GM19372 (cell line): ENCODE measurements around the gene SLC34A3.

Experiments
- ATAC-seq: cut with Tn5 transposase; IDR thresholded peaks from one replicate; pipeline ENCODE4 v1.9.1; 2021; ENCODE audit warnings: mild to moderate bottlenecking, low read depth, moderate library complexity; ENCODE audit not compliant: unreplicated experiment

Gene SLC34A3

GRCh38 chr9:137217276-137218211 lies 13.2 kb upstream of the SLC34A3 start:
- ATAC-seq = no peak

DNA sequence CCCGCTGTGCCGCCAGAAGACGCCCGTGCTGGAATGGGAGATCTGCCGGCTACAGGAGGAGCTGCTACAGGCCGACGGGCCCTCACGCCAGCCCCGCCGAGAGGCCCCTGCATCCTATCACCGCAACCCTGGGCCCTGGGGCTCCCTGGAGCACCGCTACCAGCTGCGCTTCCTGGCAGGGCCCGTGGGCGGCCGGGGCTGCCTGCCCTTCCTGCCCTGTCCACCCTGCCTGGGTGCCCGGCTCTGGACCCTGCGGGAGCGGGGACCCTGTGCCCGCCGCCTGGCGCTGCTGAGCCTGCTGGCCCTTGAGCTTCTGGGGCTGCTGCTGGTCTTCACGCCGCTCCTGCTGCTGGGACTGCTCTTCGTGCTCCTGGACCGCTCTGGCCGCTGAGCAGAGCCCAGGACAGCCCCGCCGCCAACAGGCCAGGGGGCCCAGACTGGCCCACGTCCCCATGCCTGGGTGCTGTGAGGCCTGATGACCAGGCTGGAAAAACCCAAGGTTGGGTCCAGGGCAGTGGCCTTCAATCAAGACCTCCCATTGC lies 12.4 kb upstream of the SLC34A3 start:
- no peak for ATAC-seq

DNA sequence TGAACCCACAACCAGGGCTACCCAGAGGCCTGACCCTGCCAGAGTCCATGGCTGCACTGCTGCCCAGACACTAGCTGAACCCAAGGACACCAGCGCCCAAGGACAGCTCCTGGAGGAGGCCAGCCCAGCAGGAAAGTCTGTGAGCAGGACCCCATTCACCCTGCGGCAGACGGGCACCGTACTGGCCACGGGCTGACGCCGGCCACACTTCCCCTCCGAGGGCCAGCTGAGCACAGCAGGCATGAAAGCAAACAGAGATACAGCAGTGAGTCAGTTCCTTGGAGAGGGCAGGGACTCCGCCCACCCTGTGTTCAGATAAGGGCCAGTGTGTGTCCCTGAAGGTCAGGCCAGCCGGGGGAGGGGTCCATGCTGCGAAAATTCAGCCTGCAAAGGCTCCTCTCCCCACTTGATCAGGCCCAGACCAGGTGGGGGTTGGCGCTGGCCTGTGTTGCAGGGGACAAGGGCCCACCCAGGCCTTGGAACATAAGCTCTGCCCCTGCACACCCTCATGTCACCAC lies 11.9 kb upstream of the SLC34A3 start:
- no peak for ATAC-seq

- ATAC-seq = no peak
Measured at GRCh38 chr9:137219757-137220316, 10.9 kb upstream of the SLC34A3 start.

DNA sequence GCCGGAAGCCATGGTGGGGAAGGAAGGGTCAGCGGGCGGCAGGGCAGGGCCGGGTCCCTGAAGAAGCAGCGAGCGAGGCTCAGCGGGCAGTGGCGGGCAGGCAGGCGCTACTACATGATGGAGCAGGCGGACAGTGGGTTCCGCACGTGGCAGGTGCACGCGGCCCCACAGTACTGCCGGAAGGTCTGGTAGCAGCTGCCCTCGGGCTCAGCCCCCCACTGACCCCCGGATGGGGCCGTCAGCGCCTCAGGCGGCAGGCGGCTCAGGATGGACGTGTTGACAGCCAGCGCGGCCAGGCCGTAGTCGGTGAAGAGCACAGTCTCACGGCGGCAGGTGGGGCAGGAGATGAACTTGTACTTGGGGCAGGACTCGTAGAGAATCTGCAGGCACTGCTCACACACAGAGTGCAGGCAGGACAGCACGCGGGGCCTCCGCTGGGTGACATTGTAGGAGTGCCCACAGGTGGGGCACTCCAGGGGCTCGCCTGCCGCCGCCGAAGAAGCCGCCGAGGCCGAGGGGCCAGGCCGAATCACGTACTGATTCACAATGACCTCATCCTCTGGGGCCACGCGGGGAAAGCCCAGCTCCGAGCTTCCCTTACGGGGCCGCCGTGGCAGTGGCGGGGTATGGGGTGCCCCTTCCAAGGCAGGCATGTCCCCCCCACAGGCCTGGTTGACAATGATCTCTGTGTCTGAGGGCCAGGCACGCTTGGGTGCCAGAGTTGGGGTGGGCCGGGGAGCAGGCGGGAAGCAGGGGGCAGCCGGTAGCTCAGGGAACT lies 10.2 kb upstream of the SLC34A3 start:
- ATAC-seq = no peak

GRCh38 chr9:137221095-137221505 lies 9.6 kb upstream of the SLC34A3 start:
- no peak for ATAC-seq

GRCh38 chr9:137221506-137222111 lies 9.1 kb upstream of the SLC34A3 start:
- no peak for ATAC-seq

DNA sequence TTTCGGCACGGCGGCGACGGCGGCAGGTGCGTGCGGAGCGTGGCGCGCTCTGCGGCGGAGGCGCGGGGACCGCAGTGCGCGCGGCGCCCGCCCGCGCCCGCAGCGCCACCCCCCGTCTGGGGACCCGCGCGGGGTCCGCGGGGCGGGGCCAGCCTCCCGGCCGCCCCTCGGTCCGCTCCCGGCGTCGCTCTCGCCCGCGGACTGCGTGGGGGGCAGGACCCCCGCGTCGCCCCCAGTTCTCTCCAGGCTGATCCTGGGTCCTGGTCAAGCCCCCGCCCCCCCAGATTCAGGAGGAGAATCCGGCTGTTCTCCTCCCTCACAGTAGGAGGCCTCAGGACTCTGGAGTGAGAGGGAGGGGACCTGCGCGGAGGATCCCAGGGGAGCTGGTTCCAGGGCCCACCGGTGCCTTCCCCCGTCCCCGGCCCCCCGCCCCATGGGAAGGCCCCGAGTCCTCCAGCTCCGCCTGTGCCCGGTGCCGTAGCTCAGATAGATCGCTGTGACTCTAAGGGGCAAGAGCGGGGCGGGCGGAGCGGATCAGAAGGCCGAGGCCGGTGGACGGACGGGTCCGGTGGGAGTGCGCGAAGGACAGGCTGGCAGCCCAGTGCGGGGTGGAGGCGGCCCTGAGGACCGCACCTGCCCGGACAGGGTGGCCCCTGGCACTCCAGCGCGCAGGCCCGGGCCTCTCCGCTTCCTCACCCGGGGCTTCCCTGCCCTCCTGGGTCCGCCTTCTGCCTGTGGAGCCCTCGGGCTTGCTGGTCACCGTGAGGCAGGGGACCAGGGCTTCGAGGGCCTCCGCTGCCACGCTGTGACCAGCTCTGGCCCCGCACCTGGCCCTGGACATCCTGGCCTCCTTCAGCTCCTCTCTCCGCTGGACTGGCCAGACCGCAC lies 8.3 kb upstream of the SLC34A3 start, which contains the start of gene RNF208:
Gene RNF208 (minus strand): TSS at position 51 of the 888 bp plus-strand sequence. CDS start 1,028 bp downstream, outside the sequence.
- ATAC-seq = no peak

GRCh38 chr9:137223078-137223970 lies 7.4 kb upstream of the SLC34A3 start:
- peak; percentile 75 for ATAC-seq

GRCh38 chr9:137224830-137225694 lies 5.6 kb upstream of the SLC34A3 start, which contains the start of gene CYSRT1:
TSS of gene CYSRT1 (plus strand) at chr9:137225174. CDS start at chr9:137225622, 448 bp downstream.
- no peak for ATAC-seq

DNA sequence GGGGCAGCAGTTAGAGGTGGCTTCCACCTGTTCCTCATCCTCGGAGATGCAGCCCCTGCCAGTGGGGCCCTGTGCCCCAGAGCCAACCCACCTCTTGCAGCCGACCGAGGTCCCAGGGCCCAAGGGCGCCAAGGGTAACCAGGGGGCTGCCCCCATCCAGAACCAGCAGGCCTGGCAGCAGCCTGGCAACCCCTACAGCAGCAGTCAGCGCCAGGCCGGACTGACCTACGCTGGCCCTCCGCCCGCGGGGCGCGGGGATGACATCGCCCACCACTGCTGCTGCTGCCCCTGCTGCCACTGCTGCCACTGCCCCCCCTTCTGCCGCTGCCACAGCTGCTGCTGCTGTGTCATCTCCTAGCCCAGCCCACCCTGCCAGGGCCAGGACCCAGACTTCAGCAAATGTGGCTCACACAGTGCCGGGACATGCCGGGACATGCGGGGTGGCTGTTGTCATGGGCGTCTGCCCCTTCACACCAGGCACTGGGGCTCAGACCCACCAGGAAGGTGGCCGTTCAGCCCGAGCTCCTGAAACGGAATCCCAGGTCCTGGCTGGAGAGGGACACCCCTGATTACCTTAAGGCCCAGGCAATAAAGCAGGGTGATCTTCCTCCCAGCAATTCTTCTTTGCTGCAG lies 4.9 kb upstream of the SLC34A3 start:
- ATAC-seq = no peak

- no peak for ATAC-seq
Measured at GRCh38 chr9:137226338-137227053, 4.2 kb upstream of the SLC34A3 start.

DNA sequence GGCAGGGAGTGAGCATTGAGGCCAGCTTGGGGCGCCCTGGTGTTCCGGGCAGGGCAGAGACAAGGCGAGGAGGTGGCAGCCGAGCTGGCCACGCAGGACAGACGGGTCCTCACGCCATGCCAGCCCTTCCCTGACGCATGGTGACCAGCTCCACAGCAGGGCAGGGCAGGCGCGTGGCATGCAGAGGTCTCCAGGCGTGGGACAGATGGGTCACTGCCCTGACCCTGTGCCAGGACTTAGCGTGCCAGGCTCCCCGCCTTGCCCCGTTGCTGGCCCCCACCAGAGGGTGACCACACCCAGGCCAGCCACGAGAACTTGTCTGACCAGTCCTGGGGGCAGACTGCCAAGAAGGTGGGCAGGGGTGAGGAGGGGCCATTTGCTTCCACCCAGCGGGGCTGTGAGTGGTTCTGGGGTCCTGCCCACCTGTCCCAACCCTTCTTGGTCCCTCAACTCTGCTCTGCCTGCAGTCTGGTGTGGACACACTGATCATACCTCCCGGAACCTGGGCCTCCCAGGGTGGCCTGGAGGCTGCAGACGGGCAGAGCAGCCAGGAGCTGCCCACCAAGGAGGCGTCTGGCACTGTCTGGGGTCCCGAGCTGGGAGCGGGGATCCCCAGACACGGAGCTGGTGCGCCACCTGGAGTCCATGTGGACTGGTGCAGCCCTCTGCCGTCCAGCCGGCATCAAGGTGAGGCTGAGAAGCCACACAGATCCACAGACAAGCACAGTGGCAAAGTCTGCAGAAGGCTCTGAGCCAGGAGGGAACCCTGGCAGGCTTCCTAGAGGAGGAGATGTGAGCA lies 3.4 kb upstream of the SLC34A3 start, which contains the start of gene RNF224:
Gene RNF224 (plus strand): TSS at position 449 of the 799 bp plus-strand sequence. CDS start 834 bp downstream, outside the sequence.
- ATAC-seq = no peak

- ATAC-seq = no peak
Measured at GRCh38 chr9:137227853-137228505, 2.7 kb upstream of the SLC34A3 start.
